HG03378 (cell line): ENCODE measurements around the gene DOCK2.
"Not testable (repeated sequence)": the region's sequence is repeated elsewhere in the genome, so short reads cannot be mapped to it uniquely, and the experiment has no call there.

Experiments used
- ATAC-seq: cut with Tn5 transposase; IDR thresholded peaks from one replicate; pipeline ENCODE4 v1.9.1; 2021; ENCODE audit warnings: mild to moderate bottlenecking, moderate library complexity; ENCODE audit not compliant: unreplicated experiment

The DOCK2 gene

DNA sequence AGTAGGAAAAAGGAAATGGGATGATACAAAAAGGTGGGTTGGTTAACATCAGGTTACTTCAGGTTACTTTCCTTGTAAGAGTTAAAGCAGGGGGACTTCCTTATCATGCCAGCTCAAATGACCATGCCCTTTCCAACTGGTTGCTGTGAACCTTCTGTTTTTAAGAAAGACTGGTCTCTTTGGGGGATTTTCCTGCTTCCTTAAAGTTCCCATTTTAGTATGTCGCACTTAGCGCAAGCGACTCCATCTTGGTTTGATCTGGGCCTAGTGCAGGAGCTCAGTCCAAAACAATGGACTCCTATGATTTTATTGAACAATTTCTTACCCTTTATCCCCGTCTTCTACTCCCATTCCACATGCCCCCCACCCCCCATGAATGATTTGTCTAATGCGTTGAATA is 173.4 kb downstream of the DOCK2 start:
- ATAC-seq, result no peak

DNA sequence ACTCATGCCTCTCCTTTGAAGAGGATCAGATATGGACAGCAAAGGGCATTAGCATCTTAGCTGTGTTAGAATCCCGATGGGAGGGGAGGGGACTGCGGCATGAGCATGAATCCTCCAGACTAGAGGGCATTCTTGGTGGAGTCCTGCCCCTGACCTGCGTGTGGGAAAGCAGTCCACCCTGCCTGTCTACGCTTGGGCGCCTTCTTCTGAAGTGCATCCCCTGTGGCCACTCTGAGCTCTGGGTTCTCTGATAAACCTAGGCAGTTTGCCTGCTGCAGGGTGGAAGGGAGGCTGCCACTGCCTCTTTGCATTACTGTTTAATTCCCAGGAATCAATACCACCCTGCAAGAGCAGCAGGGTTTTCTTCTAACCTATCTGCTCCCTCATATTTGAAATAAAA is 173.9 kb downstream of the DOCK2 start:
- no peak for ATAC-seq

DNA sequence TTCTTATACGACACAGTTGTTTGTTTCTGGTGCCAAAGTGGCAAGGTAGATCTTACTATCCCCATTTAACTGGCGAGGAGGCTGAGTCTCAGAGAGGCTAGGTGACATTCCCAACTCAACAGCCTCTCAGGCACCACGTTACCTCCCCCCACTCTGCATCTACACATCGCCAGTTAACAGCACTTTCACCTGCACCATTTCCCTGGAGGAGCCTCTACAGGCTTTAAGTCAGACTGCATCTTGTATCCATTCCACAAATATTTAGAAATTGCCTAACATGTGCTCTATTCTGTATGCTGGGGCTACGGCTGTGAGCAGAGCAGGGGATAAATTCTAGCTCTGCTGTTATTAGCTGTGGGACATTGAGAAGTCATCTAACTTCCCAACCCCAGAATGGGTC is 174.6 kb downstream of the DOCK2 start:
- ATAC-seq, result no peak

DNA sequence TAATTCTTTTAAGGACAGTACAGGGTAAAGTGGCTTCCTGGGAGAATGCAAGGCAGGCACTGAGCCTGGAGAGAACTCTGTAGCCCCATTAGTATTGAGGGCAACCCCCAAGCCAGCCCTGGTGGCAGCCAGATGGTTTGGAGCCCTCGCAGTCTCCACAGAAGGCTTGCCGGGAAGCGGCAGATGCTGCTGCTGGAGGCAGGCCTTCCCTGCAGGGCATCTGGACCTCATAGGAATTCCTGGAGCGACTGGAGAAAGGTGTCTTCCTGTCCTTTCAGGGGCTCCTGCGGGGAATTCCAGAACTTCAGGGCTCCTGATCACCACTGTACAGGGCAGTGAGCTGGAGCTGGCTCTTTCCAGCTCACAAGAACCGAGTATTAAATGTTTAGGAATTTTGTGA is 175.7 kb downstream of the DOCK2 start:
- ATAC-seq, result no peak

DNA sequence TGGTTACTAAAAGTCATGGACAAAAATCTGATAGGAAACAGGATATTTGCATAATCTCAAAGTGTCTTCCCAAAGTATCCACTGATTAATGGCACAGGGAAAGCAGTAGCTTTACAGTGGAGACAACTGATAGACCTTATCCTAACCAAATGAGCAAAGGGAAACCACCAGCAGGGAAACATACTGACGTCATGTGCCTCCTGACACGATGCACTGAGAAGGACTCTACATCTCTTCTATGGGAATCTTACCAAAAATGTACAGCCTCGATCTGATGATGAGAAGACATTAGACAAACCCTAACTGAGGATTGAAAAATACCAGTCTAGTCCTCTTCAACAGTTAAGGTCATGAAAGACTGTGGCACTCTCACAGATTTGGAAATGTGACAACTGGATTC is 177.0 kb downstream of the DOCK2 start:
- ATAC-seq, result no peak

DNA sequence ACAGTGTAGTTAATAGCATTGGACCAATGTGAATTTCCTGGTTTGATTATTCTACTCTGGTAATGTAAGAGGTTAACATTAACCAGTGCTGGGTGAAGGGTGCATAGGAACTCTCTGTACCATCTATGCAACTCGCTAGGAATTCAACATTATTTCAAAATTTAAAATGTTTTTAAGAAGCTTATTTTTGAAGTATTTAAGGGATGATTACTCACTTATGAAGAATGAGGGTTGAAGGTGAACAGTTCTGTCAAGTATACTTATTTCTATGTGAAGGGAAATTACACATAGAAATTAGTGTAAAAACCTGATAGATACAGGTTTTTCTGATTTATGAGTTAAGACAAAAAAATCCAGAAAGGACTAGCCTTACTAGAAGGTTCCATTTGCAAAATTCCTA is 177.4 kb downstream of the DOCK2 start:
- no peak for ATAC-seq

DNA sequence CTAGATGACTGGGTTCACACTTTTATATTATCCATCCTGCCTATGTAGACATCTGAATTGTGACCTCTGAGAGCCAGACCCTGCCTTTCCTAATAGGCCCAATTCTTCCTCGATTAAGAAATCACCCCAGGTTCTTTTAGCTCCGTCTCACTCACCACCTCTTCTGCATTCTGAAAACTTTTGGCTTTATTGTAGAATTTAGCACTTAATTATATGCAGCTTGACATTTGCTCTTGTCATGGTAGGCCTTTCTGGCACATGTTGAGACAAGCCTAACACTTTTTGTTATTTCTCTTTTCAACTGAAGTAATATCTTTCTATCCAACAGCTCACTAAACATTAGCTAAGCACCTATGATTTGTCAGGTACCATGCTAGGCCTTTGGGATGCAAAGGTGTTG is 180.0 kb downstream of the DOCK2 start:
- ATAC-seq, result no peak

DNA sequence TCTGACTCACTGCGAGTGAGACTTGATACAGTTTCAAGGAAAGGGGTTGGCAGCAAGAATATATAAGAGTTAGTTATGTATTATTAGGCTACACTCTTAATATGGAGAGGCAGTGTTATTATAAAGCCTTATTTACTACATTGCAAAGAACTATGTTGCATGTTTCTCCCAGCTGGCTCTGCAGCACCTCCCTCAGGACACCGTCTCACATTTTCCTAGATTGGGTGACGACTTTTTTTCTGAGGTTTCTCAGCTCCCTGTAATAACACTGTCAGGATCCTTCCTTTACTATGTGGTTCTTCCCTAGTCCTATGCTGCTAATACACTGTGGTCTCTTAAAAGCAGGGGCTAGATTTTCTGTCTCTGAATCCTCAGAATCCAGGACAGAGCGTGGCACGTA is 189.5 kb downstream of the DOCK2 start:
- no peak for ATAC-seq

DNA sequence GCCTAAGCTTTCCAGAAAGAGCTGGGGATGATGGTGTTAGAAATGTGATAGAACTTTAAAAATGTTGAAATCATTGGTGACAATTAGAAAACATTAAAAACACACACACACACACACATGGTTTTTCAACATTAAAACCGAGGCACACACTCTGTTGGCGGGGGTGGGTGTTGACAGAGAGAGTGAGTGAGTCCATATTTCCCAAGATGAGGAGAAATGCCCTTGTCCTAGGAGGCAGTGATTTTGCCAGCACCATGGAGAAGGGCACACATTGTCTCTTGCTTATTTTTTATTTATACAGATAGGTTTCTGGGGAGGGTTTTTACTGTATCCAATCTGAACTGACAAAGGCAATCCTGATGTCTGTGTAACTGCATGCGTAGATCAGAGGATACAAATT is 190.7 kb downstream of the DOCK2 start:
- no peak for ATAC-seq

DNA sequence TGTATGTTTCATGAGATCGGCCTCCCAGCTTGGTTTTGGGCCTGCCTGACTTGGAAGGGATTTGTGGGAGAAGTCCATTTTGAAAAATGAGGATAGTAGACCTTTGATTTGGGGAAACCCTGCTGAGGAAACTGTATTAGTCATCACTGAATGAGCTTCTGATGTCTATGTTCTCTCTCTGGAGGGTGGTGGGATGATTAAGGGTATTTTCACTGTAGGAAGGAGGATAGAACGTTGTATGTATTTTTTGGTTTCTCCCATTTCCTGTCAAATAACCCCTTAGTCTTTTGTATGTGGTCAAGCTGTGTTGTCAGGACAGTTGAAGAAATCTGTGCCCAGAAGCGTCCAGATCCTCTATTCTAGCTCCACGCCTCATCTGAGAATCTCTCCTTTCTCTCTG is 191.3 kb downstream of the DOCK2 start:
- peak; percentile 64 for ATAC-seq

DNA sequence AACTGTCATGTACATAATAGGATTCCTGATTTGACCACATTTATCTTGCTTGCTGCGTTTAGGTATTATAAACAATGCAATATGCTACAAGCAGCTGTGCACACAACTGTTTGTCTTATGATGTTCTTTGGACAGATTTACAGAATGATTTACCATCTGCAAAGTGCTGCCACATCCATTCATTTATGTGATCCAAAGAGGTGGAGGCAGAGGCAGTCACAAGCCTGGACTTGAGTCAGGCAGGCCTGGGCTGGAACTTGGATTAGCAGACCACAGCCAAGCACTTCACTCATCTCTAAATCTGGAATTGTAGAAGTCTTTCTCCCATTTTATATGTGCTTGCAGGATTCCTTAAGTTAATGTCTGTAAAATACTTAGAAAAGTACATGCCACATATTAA is 194.3 kb downstream of the DOCK2 start:
- no peak for ATAC-seq

DNA sequence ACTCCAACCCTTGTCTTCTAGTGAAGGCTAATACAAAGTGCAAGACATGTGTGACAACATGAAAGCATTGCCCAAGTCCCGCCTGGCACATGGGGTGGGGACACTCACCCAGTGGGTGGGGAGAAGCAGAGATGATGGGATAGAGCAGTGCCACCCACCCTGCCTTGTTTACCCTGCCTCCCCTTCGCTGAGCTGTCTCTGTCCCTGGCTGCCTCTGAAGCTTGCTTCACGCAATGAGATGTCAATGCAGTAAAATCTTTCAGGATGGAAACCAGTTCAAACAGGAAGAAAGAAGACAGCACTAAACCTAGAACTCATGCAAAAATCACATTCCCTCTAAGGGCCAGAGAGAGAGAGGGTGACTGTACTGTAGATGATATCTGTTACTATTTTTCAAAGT is 195.2 kb downstream of the DOCK2 start:
- no peak for ATAC-seq

DNA sequence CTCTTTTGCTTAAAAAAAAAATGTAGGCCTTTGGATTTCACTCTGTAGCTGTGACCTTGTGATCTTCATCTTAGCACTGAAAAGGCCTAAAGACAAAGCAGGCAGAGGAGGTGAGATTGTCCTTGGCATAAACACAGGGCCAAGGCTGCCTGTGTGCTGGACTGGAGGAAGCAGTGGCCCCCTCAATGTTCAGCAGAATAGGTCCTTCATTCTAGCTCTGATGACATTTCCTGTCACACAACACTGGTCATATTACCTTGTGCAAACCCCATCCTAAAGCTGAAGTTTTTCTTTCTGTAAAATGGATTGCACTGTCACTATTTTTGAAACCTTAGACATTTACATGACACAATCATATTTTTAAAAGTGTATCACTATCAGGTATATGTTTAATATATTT is 195.8 kb downstream of the DOCK2 start:
- no peak for ATAC-seq

DNA sequence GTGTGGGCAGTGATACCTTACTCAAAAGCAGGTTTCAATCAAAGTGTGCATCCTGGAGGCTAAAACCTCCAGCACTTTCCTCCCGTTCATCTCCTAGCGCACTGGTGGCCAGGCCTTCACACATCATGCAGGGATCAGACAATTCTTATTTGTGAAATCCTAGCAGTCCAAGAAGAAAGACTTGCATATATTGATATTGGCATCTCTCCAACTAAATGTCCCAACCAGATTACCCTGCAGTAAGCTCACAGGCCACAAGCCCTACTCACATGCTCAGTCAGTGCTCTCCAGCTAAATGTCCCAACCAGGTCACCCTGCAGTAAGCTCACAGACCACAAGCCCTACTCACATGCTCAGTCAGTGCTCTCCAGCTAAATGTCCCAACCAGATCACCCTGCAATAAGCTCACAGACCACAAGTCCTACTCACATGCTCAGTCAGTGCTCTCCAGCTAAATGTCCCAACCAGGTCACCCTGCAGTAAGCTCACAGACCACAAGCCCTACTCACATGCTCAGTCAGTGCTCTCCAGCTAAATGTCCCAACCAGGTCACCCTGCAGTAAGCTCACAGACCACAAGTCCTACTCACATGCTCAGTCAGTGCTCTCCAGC is 196.7 kb downstream of the DOCK2 start:
- not testable (repeated sequence) for ATAC-seq

DNA sequence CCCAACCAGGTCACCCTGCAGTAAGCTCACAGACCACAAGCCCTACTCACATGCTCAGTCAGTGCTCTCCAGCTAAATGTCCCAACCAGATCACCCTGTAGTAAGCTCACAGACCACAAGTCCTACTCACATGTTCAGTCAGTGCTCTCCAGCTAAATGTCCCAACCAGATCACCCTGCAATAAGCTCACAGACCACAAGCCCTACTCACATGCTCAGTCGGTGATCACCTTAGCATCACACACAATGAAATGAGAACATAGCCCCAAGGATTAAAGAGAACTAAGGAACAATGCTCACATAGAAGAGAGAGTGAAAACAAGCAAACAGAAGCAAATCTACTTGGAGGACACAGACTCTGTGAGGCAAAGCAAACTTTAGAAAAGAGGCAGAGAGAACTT is 197.5 kb downstream of the DOCK2 start:
- ATAC-seq, result not testable (repeated sequence)

DNA sequence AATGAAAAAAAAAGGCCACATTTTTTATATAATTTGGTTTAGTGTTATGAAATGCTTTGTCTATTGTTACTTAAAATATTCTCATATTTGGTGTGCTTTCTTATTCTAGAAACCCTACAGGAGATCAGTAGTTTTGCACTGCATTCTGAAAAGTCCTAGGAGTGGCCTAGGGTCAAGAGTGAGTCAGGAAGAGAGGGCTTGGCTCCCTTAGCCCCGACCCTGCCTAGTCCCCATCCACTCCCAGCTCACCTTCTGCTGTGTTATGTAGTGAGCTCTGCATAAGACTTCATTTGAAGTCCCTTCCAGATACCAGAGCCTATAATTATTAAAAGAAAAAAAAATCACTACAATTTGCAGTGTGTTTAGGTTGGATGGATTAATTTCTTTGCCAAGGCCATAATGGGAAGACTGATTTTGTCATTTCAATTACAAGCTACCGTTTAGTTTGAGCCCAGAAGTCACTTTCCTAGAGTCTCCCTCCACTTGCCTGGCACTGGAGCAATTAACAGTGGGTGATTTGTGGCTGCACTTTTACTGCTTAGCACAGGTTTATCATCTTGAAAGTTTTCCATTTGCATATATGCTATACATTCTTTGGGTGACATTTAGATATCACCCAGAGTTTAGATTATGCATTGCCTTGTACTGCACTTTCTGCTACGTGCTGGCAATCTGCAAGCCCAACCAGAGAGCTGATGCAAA is 199.9 kb downstream of the DOCK2 start:
- no peak for ATAC-seq

DNA sequence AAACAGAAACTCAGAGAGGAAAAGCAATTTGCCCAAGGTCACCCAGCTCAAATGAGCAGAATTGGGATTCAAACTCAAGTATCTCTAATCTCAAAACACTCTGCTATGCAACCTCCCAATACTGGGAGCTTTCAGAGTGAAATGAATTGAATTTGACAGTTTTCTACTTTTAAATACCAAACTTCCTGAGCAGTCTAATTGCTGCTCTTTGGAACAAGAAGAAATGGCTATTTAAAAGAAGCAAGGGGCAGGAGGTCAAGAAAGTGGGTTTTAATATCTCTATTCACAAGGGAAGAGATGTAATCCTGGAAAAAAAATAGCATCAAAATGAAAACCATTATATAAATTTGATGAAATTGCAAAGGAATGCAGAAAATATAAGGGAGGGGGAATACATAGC is 200.6 kb downstream of the DOCK2 start:
- ATAC-seq, result no peak

DNA sequence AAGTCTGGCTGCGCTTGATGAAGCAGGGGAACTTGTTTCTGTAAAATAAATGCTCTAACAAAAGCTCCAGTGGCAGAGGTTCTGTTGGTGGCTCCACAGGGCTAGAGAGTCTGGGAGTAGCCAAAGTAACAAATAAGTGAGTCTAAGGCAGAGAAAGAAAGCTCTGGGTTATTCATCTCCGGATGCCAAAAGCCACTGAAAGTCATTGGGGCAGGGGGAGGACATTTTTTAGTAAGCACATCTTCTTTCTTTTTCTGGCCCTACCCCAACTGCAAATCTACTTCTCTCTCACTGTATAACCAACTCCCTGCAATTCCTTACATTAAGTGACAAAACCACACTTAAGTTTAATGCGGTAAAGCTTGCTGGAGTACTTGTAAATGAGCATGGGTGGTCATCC is 201.6 kb downstream of the DOCK2 start:
- peak; percentile 84 for ATAC-seq

DNA sequence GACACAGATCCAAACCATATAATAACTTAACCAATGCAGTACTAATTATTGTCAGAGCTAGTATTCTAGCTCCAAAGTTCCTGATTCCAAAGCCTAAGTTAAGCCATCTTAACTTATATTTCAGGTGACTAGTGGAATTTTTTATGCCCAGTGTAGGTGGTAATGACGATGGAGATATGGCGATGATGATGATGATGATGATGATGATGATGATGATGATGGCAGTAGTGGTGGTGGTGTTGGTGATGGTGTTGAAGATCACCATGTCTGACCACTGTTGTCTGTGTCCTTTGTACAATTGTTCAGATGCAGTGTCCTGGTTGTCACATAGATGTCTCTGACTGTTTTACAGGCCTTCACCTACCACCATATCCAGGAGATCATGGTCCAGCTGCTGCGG is 203.3 kb downstream of the DOCK2 start:
- no peak for ATAC-seq

DNA sequence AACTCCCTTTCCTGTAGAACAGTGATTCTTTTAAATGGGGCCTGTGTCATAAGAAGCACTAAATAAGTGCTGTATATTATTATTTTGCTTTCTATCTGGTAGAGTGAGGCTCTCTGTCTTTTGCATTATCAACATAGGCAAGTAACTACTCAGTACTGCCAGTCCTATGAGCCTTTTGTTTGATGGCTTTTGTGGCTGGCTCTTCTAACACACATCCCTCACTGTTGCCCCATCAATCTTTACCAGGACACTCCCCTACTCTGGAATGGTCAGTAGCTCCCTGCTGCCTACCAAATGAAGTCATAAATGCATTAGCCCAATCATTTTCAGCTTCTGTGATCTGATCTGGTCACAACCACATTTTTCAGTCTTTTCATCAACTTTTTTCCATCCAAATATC is 205.6 kb downstream of the DOCK2 start:
- ATAC-seq, result no peak

DNA sequence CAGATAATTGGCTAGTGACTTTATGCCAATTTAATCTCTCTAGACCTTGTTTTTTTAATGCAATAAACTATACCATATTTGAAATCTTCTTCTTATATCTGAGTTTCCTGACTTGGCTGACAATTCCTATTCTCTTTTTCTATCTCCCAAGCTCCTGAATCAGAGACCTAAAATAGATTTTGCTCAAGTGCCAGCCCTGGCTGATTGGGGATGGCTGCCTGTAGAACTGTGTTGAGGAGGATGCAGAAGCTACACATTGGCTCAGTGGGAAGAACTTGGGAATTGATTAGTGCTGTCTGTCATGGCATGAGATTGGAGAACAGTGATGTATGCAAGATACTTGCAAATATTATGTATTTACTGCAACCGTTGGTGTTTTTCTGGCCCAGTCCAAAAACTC is 210.4 kb downstream of the DOCK2 start:
- ATAC-seq, result no peak

DNA sequence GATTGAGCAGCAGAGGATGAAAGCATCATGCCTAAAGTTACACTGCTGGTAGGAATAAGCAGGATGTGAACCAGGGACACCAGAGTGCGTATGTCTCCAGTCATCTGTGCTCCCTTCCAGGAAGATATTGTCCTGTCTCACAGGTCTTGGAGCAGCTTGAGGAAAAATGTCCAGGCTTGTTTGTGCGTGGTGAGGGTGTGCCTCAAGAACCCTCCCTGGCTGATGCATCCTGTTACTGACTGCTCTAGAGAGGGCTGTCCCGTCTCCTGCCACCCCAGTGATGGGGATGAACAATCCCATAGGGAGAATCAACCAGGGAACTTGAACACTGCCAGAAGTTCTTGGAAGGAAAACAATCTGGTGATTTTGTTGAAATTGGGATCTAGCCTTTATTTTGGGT is 211.2 kb downstream of the DOCK2 start:
- no peak for ATAC-seq

DNA sequence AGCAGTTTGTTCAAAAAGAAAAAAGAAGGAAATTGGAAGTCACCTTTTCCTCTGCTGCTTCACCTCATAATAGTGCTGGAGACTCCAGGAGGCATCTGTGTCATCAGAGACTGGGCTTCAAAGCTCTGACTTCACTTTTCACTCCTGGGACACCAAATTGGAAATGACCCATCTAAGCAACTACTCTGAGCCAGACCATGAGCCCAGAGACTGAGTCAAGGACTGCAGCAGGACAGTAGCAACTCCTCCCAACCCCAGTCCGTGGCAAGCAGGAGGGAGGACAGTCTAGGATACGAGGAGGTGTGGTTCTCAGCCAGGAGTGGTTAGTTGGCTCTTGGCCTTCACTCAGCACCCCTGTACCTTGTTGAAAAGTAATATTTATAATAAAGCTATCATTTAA is 211.7 kb downstream of the DOCK2 start:
- ATAC-seq, result no peak
